Epithelial cell of esophagus (primary cell): ENCODE data around the gene FAM78A.
"Not testable (repeated sequence)": the region's sequence is repeated elsewhere in the genome, so short reads cannot be mapped to it uniquely, and the experiment has no call there.

ENCODE experiments used
- DNase-seq: peaks from one replicate; pipeline ENCODE4 v3.0.0; 2010; ENCODE audit warnings: low read depth
- H3K4me3 ChIP-seq: 2 replicates; pipeline ENCODE4 v1.5.1; 2011; ENCODE audit warnings: mild to moderate bottlenecking, low read length, control low read depth
- CTCF ChIP-seq: IDR thresholded peaks from 2 replicates; pipeline ENCODE4 v1.5.1; 2011; ENCODE audit warnings: low read depth, mild to moderate bottlenecking, low read length, control low read depth, inconsistent platforms; ENCODE audit not compliant: insufficient read depth; ENCODE audit errors: missing control alignments

The FAM78A gene

GRCh38 chr9:131214876-131215275, 61.4 kb downstream of the FAM78A start:
- no peak overlapping the region for H3K4me3 ChIP-seq
- DNase-seq = no peak
- TF ChIP-seq CTCF = no peak

- H3K4me3 ChIP-seq = no peak overlapping the region
- TF ChIP-seq CTCF = no peak
- DNase-seq = no peak
Observed at GRCh38 chr9:131214286-131214856, 61.9 kb downstream of the FAM78A start.

GRCh38 chr9:131211920-131212319, 64.4 kb downstream of the FAM78A start:
- not testable (repeated sequence) for DNase-seq, H3K4me3 ChIP-seq
